Thymus (tissue), 14 donors: ENCODE measurements around the gene TXNDC17. TPM values are rescaled to one million over a fixed set of nuclear protein-coding genes. Genes with fewer than 3 reads are reported as not detected.
"Not testable (repeated sequence)": the region's sequence is repeated elsewhere in the genome, so short reads cannot be mapped to it uniquely, and the experiment has no call there.

ENCODE experiments used
- DNase-seq, 9 donors: peaks; one replicate each; pipeline ENCODE4 v3.0.0-alpha.2; 2013; ENCODE audit warnings: low spot score in 9 of 9, low read depth in 6 of 9, missing footprints in 1 of 9
- H3K27ac ChIP-seq, 2 donors: one replicate each; pipeline ENCODE4 v1.5.1; 2013; ENCODE audit warnings: control low read depth in 1 of 2, low read depth in 1 of 2, low read length in 1 of 2, mild to moderate bottlenecking in 1 of 2, moderate library complexity in 1 of 2
- H3K27me3 ChIP-seq, 2 donors: one replicate each; pipeline ENCODE4 v1.5.1; 2013; ENCODE audit warnings: low read length in 1 of 2; ENCODE audit not compliant: control insufficient read depth in 2 of 2, insufficient read depth in 1 of 2
- H3K36me3 ChIP-seq, 2 donors: one replicate each; pipeline ENCODE4 v1.5.1; 2013; ENCODE audit warnings: low read length in 1 of 2, mild to moderate bottlenecking in 1 of 2, moderate library complexity in 1 of 2; ENCODE audit not compliant: control insufficient read depth in 2 of 2, insufficient read depth in 2 of 2
- H3K4me1 ChIP-seq, 2 donors: one replicate each; pipeline ENCODE4 v1.5.1; 2013; ENCODE audit warnings: low read length in 2 of 2; ENCODE audit not compliant: control insufficient read depth in 2 of 2, insufficient read depth in 2 of 2
- H3K4me3 ChIP-seq, 2 donors: one replicate each; pipeline ENCODE4 v1.5.1; 2013; ENCODE audit warnings: low read length in 2 of 2, control low read depth in 1 of 2, mild to moderate bottlenecking in 1 of 2
- H3K9me3 ChIP-seq, 2 donors: one replicate each; pipeline ENCODE4 v1.5.1; 2013; ENCODE audit warnings: low read length in 1 of 2, mild to moderate bottlenecking in 1 of 2; ENCODE audit not compliant: control insufficient read depth in 2 of 2, insufficient read depth in 1 of 2
- WGBS: extraction: QIAGEN DNeasy Blood & Tissue Kit; methylation state at CpG from one replicate; pipeline ENCODE4 v1.1.7; 2013; 5-methylcytosine and 5-hydroxymethylcytosine counted together
- long read RNA-seq, 10 donors: transcript quantifications; one replicate each; lab custom pipeline, GENCODE V29; 2026
- polyA plus RNA-seq: library from polyadenylated mRNA; stranded (reverse); fragments of 200-250 nt; gene quantifications from one replicate; pipeline ENCODE4 v1.2.3, GENCODE V29; 2013
- total RNA-seq: library from RNA; stranded (reverse); fragments of 120-200 nt; gene quantifications from one replicate; pipeline ENCODE4 v1.2.4, GENCODE V29; 2013
- donor health status: healthy.

TXNDC17 gene
- 127 TPM for total RNA-seq
- 117 TPM for polyA plus RNA-seq
- long read RNA-seq, donor 1, transcript TXNDC17-201 (4 exons, 2,219 nt): major isoform, 9 of 11 reads
- long read RNA-seq, donor 1, partial matches to known transcripts: 0 of 11 reads
- long read RNA-seq, donor 1, other reads (novel, unspliced or antisense): 0 of 11 reads
- long read RNA-seq, donor 2: 0 reads
- long read RNA-seq, donor 3, transcript TXNDC17-206 (1 exons, 2,100 nt): minor isoform, 9 of 297 reads
- long read RNA-seq, donor 3, transcript TXNDC17-203 (3 exons, 420 nt): minor isoform, 14 of 297 reads
- long read RNA-seq, donor 3, transcript TXNDC17-201 (4 exons, 2,219 nt): major isoform, 159 of 297 reads
- long read RNA-seq, donor 3, transcript TXNDC17-202 (4 exons, 459 nt): minor isoform, 19 of 297 reads
- long read RNA-seq, donor 3, partial matches to known transcripts: 30 of 297 reads
- long read RNA-seq, donor 3, other reads (novel, unspliced or antisense): 60 of 297 reads
- long read RNA-seq, donor 4, transcript TXNDC17-202 (4 exons, 459 nt): minor isoform, 5 of 50 reads
- long read RNA-seq, donor 4, transcript TXNDC17-201 (4 exons, 2,219 nt): major isoform, 39 of 50 reads
- long read RNA-seq, donor 4, partial matches to known transcripts: 0 of 50 reads
- long read RNA-seq, donor 4, other reads (novel, unspliced or antisense): 0 of 50 reads
- long read RNA-seq, donor 5, transcript TXNDC17-203 (3 exons, 420 nt): minor isoform, 9 of 236 reads
- long read RNA-seq, donor 5, transcript TXNDC17-202 (4 exons, 459 nt): minor isoform, 25 of 236 reads
- long read RNA-seq, donor 5, transcript TXNDC17-206 (1 exons, 2,100 nt): minor isoform, 11 of 236 reads
- long read RNA-seq, donor 5, transcript TXNDC17-201 (4 exons, 2,219 nt): major isoform, 173 of 236 reads
- long read RNA-seq, donor 5, partial matches to known transcripts: 10 of 236 reads
- long read RNA-seq, donor 5, other reads (novel, unspliced or antisense): 0 of 236 reads
- long read RNA-seq, donor 6, transcript TXNDC17-201 (4 exons, 2,219 nt): major isoform, 58 of 67 reads
- long read RNA-seq, donor 6, partial matches to known transcripts: 0 of 67 reads
- long read RNA-seq, donor 6, other reads (novel, unspliced or antisense): 0 of 67 reads
- long read RNA-seq, donor 7, transcript TXNDC17-202 (4 exons, 459 nt): minor isoform, 7 of 94 reads
- long read RNA-seq, donor 7, transcript TXNDC17-203 (3 exons, 420 nt): minor isoform, 6 of 94 reads
- long read RNA-seq, donor 7, transcript TXNDC17-201 (4 exons, 2,219 nt): major isoform, 69 of 94 reads
- long read RNA-seq, donor 7, transcript TXNDC17-206 (1 exons, 2,100 nt): minor isoform, 5 of 94 reads
- long read RNA-seq, donor 7, partial matches to known transcripts: 5 of 94 reads
- long read RNA-seq, donor 7, other reads (novel, unspliced or antisense): 0 of 94 reads
- long read RNA-seq, donor 8, transcript TXNDC17-201 (4 exons, 2,219 nt): major isoform, 20 of 23 reads
- long read RNA-seq, donor 8, partial matches to known transcripts: 0 of 23 reads
- long read RNA-seq, donor 8, other reads (novel, unspliced or antisense): 0 of 23 reads
- long read RNA-seq, donor 9, transcript TXNDC17-201 (4 exons, 2,219 nt): major isoform, 54 of 71 reads
- long read RNA-seq, donor 9, transcript TXNDC17-206 (1 exons, 2,100 nt): minor isoform, 6 of 71 reads
- long read RNA-seq, donor 9, transcript TXNDC17-203 (3 exons, 420 nt): minor isoform, 6 of 71 reads
- long read RNA-seq, donor 9, partial matches to known transcripts: 0 of 71 reads
- long read RNA-seq, donor 9, other reads (novel, unspliced or antisense): 0 of 71 reads
- long read RNA-seq, donor 10, transcript TXNDC17-201 (4 exons, 2,219 nt): major isoform, 62 of 74 reads
- long read RNA-seq, donor 10, partial matches to known transcripts: 0 of 74 reads
- long read RNA-seq, donor 10, other reads (novel, unspliced or antisense): 0 of 74 reads

DNA sequence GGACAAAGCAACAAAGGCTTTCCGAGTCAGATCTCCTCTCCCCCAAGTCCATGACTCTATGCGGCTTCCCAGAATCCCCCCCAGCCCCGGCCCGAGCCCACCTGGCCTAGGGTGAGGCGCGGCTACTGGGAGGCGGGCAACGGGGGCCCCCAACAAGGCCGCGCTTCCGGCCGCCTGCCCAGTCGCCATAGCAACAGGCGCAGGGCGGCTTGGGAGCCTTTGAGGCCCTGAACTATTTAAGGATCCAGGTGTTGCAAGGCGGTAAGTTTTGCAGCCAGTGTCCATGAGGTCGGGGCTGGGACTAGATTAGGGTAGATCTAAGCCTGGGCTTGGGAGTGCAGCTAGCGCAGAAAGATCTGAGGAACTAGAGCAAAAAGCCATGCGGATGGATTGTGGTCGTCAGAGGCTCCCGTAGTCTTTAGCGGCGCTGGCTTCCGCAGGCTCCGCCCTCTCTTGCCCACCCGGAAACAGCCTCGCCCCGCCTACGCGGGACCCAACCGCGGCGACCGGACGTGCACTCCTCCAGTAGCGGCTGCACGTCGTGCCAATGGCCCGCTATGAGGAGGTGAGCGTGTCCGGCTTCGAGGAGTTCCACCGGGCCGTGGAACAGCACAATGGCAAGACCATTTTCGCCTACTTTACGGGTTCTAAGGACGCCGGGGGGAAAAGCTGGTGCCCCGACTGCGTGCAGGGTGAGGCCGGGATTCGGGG is at the start of gene TXNDC17, which contains the start of gene KIAA0753:
Gene TXNDC17, plus strand, starts transcription at position 525 of the 711 bp plus-strand sequence. Its CDS starts 23 bp downstream, at position 548.
Gene KIAA0753, minus strand, starts transcription at position 176 of the 711 bp plus-strand sequence. CDS start 5,608 bp downstream, outside the sequence.
- H3K4me1 ChIP-seq: peaks cover 20% of the 10 kb centered on the region in 2 donors
- peaks cover 6 to 21% of the 10 kb centered on the region in 2 donors for H3K36me3 ChIP-seq
- H3K4me3 ChIP-seq: peak within 1 kb of the TSS; percentile 75 to 99
- peak within 1 kb of the TSS; percentile 89 to 91 for H3K27ac ChIP-seq
- DNase-seq: peak; percentile 82 to 95 (median 88)
- under 1% methylated on average over 52 of the region's 52 CpGs for WGBS
- H3K9me3 ChIP-seq: no peaks in the 10 kb centered on the region
- no peaks in the 10 kb centered on the region for H3K27me3 ChIP-seq

- DNase-seq: no peak
- H3K27ac ChIP-seq: no peak overlapping the region
- peaks cover 59 to 60% of the 10 kb centered on the region in 2 donors for H3K36me3 ChIP-seq
- H3K4me1 ChIP-seq: no peaks in the 10 kb centered on the region
- H3K4me3 ChIP-seq: no peak overlapping the region
- no peaks in the 10 kb centered on the region for H3K9me3 ChIP-seq
- H3K27me3 ChIP-seq: no peaks in the 10 kb centered on the region
- WGBS: 97% methylated on average over 7 of the region's 7 CpGs
Observed at GRCh38 chr17:6591599-6592158, 49.2 kb upstream of the TXNDC17 start.

GRCh38 chr17:6592173-6592572 is 48.7 kb upstream of the TXNDC17 start:
- H3K27me3 ChIP-seq: no peaks in the 10 kb centered on the region
- peaks cover 57 to 60% of the 10 kb centered on the region in 2 donors for H3K36me3 ChIP-seq
- DNase-seq: peak in 1 of 9 donors; percentile 5
- H3K4me1 ChIP-seq: no peaks in the 10 kb centered on the region
- WGBS: 95% methylated on average over 6 of the region's 6 CpGs
- no peak overlapping the region for H3K4me3 ChIP-seq
- no peak overlapping the region for H3K27ac ChIP-seq
- H3K9me3 ChIP-seq: no peaks in the 10 kb centered on the region

- H3K4me1 ChIP-seq, DNase-seq, H3K4me3 ChIP-seq, H3K27me3 ChIP-seq, H3K27ac ChIP-seq, H3K9me3 ChIP-seq: not testable (repeated sequence)
- 98% methylated on average over 14 of the region's 14 CpGs for WGBS
- H3K36me3 ChIP-seq: peaks cover 51 to 56% of the 10 kb centered on the region in 2 donors
Observed at GRCh38 chr17:6593371-6593770, 47.5 kb upstream of the TXNDC17 start.

DNA sequence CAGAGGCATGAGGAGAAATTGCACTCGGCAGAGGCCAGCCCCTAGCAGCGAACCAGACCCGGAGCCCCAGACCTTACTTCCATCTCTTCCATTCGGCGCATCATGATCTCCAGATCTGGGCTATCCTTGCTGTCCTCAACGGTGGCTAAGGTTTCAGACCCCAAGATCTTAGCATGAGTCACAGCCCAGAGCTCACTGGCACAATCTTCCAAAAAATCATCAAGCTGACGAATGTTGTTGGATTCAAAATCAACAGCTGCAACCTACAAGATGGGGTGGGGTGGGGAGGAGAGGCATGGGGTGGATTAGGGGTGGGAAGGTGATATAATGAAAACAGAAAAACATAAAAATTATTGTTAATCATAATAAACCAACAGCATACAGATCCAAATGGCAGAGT is 44.8 kb upstream of the TXNDC17 start:
- H3K4me1 ChIP-seq: no peaks in the 10 kb centered on the region
- H3K36me3 ChIP-seq: peaks cover 45 to 51% of the 10 kb centered on the region in 2 donors
- 98% methylated on average over 7 of the region's 7 CpGs for WGBS
- H3K27me3 ChIP-seq: no peaks in the 10 kb centered on the region
- H3K9me3 ChIP-seq: no peaks in the 10 kb centered on the region
- DNase-seq: no peak
- no peak overlapping the region for H3K27ac ChIP-seq
- no peak overlapping the region for H3K4me3 ChIP-seq

GRCh38 chr17:6596511-6596910 is 44.3 kb upstream of the TXNDC17 start:
- Histone ChIP-seq H3K27ac (no peak overlapping the region), H3K4me3 (no peak overlapping the region), H3K27me3 (no peaks in the 10 kb centered on the region), H3K4me1 (no peaks in the 10 kb centered on the region), H3K36me3 (peaks cover 45 to 52% of the 10 kb centered on the region in 2 donors), H3K9me3 (no peaks in the 10 kb centered on the region)
- 99% methylated on average over 2 of the region's 2 CpGs for WGBS
- no peak for DNase-seq

- H3K36me3 ChIP-seq: peaks cover 41 to 49% of the 10 kb centered on the region in 2 donors
- DNase-seq: no peak
- no peaks in the 10 kb centered on the region for H3K27me3 ChIP-seq
- WGBS: 98% methylated on average over 4 of the region's 4 CpGs
- H3K4me3 ChIP-seq: no peak overlapping the region
- H3K4me1 ChIP-seq: no peaks in the 10 kb centered on the region
- no peak overlapping the region for H3K27ac ChIP-seq
- no peaks in the 10 kb centered on the region for H3K9me3 ChIP-seq
Observed at GRCh38 chr17:6596941-6597340, 43.9 kb upstream of the TXNDC17 start.
